Umbilical cord (tissue), 2 donors: ENCODE measurements around the gene TMEM255B. TPM values are rescaled to one million over a fixed set of nuclear protein-coding genes. Genes with fewer than 3 reads are reported as not detected.
"Not testable (repeated sequence)": the region's sequence is repeated elsewhere in the genome, so short reads cannot be mapped to it uniquely, and the experiment has no call there.

ENCODE experiments used
- DNase-seq: peaks from one replicate; pipeline ENCODE4 v3.0.0-alpha.2; 2015; ENCODE audit warnings: low spot score
- total RNA-seq: library from RNA; depleted of rRNA; stranded (reverse); fragments of >200 nt; gene quantifications from one replicate; pipeline ENCODE4 v1.2.3, GENCODE V29; 2014; ENCODE audit warnings: low replicate concordance; ENCODE audit not compliant: insufficient read depth

The TMEM255B gene
- 0.24 TPM for total RNA-seq

GRCh38 chr13:113758651-113759524 lies at the start of gene TMEM255B:
TMEM255B (plus strand) TSS chr13:113759226; CDS start chr13:113759270, 44 bp downstream.
- DNase-seq = peak; percentile 86

- DNase-seq = no peak
Observed at GRCh38 chr13:113722921-113723320, 36.1 kb upstream of the TMEM255B start.

- DNase-seq = no peak
Observed at GRCh38 chr13:113723410-113724015, 35.5 kb upstream of the TMEM255B start.

- DNase-seq = no peak
Observed at GRCh38 chr13:113724016-113724758, 34.8 kb upstream of the TMEM255B start.

- DNase-seq = peak; percentile 81
Observed at GRCh38 chr13:113724780-113725315, 34.2 kb upstream of the TMEM255B start.

- DNase-seq = not testable (repeated sequence)
Observed at GRCh38 chr13:113725329-113726105, 33.5 kb upstream of the TMEM255B start.

GRCh38 chr13:113726106-113726821 lies 32.8 kb upstream of the TMEM255B start:
- peak; percentile 41 for DNase-seq

GRCh38 chr13:113726961-113727411 lies 32.0 kb upstream of the TMEM255B start:
- peak; percentile 18 for DNase-seq

- no peak for DNase-seq
Observed at GRCh38 chr13:113728571-113729054, 30.4 kb upstream of the TMEM255B start.

GRCh38 chr13:113729187-113730019 lies 29.6 kb upstream of the TMEM255B start:
- no peak for DNase-seq

- DNase-seq = no peak
Observed at GRCh38 chr13:113730258-113730691, 28.8 kb upstream of the TMEM255B start.

GRCh38 chr13:113730831-113731191 lies 28.2 kb upstream of the TMEM255B start:
- DNase-seq = no peak

- DNase-seq = no peak
Observed at GRCh38 chr13:113731192-113732175, 27.5 kb upstream of the TMEM255B start.

GRCh38 chr13:113732176-113732960 lies 26.7 kb upstream of the TMEM255B start:
- DNase-seq = no peak

GRCh38 chr13:113732961-113733950 lies 25.8 kb upstream of the TMEM255B start:
- DNase-seq = no peak
